Mesenchymal stem cell (in vitro differentiated cells and primary cell): ENCODE results near the gene DHCR24.

Experiments used
- DNase-seq: peaks from one replicate; pipeline ENCODE4 v3.0.0-alpha.2; 2013
- H2AFZ ChIP-seq: one replicate; pipeline ENCODE4 v1.6.1; 2013; ENCODE audit warnings: low read depth, mild to moderate bottlenecking, control low read depth, inconsistent platforms, low read length, moderate library complexity
- H2AK5ac ChIP-seq: 2 replicates; pipeline ENCODE4 v1.6.1; 2013; ENCODE audit warnings: low read length, moderate library complexity, mild to moderate bottlenecking, inconsistent platforms; ENCODE audit not compliant: severe bottlenecking
- H2BK120ac ChIP-seq: one replicate; pipeline ENCODE4 v1.6.1; 2013; ENCODE audit warnings: low read depth, mild to moderate bottlenecking, inconsistent platforms, low read length, moderate library complexity
- H2BK12ac ChIP-seq, 2 experiments: one replicate each; pipeline ENCODE4 v1.6.1; 2013; ENCODE audit warnings: inconsistent platforms in 2 of 2, low read length in 2 of 2, mild to moderate bottlenecking in 2 of 2, moderate library complexity in 2 of 2, control low read depth in 1 of 2
- H2BK15ac ChIP-seq: one replicate; pipeline ENCODE4 v1.6.1; 2013; ENCODE audit warnings: mild to moderate bottlenecking, low read depth, inconsistent platforms; ENCODE audit not compliant: poor library complexity, severe bottlenecking
- H2BK5ac ChIP-seq: 2 replicates; pipeline ENCODE4 v1.6.1; 2013; ENCODE audit warnings: low read depth, mild to moderate bottlenecking, low read length, control low read depth, inconsistent platforms; ENCODE audit not compliant: poor library complexity, severe bottlenecking
- H3K14ac ChIP-seq, 2 experiments: one replicate each; pipeline ENCODE4 v1.6.1; 2013; ENCODE audit warnings: inconsistent platforms in 2 of 2, low read length in 2 of 2, control low read depth in 1 of 2, mild to moderate bottlenecking in 1 of 2, moderate library complexity in 1 of 2
- H3K18ac ChIP-seq, 2 experiments: one replicate each; pipeline ENCODE4 v1.6.1; 2013; ENCODE audit warnings: inconsistent platforms in 2 of 2, low read length in 2 of 2, control low read depth in 1 of 2, low read depth in 1 of 2, mild to moderate bottlenecking in 1 of 2
- H3K23ac ChIP-seq, 2 experiments: one replicate each; pipeline ENCODE4 v1.6.1; 2013; ENCODE audit warnings: inconsistent platforms in 2 of 2, low read length in 2 of 2, mild to moderate bottlenecking in 2 of 2, moderate library complexity in 2 of 2, control low read depth in 1 of 2
- H3K27ac ChIP-seq: 2 replicates; pipeline ENCODE4 v1.5.1; 2013; ENCODE audit warnings: mild to moderate bottlenecking, moderate library complexity, low read length, control low read depth, inconsistent platforms; ENCODE audit not compliant: poor library complexity, severe bottlenecking
- H3K27me3 ChIP-seq, 2 experiments: 2 replicates each; pipeline versions ENCODE4 v1.6.1 to v1.7.0; 2013; ENCODE audit warnings: low read length in 2 of 2, mild to moderate bottlenecking in 2 of 2, moderate library complexity in 2 of 2, control low read depth in 1 of 2, inconsistent platforms in 1 of 2; ENCODE audit not compliant: control insufficient read depth in 1 of 2, insufficient read depth in 1 of 2
- H3K36me3 ChIP-seq, 2 experiments: 2 replicates each; pipeline versions ENCODE4 v1.6.1 to v1.7.0; 2013; ENCODE audit warnings: low read length in 2 of 2, control low read depth in 1 of 2, inconsistent platforms in 1 of 2, low read depth in 1 of 2, mild to moderate bottlenecking in 1 of 2; ENCODE audit not compliant: insufficient read depth in 2 of 2, control insufficient read depth in 1 of 2
- H3K4ac ChIP-seq, 2 experiments: one replicate each; pipeline ENCODE4 v1.6.1; 2013; ENCODE audit warnings: inconsistent platforms in 2 of 2, low read length in 2 of 2, mild to moderate bottlenecking in 2 of 2, moderate library complexity in 2 of 2, control low read depth in 1 of 2, low read depth in 1 of 2
- H3K4me1 ChIP-seq: 2 replicates; pipeline ENCODE4 v1.6.1; 2013; ENCODE audit warnings: low read depth, low read length, control low read depth; ENCODE audit not compliant: control insufficient read depth, insufficient read depth
- H3K4me2 ChIP-seq: 2 replicates; pipeline ENCODE4 v1.6.1; 2013; ENCODE audit warnings: low read length, mild to moderate bottlenecking, inconsistent platforms; ENCODE audit not compliant: poor library complexity, severe bottlenecking
- H3K4me3 ChIP-seq, 2 experiments: 2 replicates each; pipeline versions ENCODE4 v1.5.1 to v1.7.0; 2013; ENCODE audit warnings: low read length in 2 of 2, mild to moderate bottlenecking in 2 of 2, control low read depth in 1 of 2, low read depth in 1 of 2; ENCODE audit not compliant: insufficient read depth in 1 of 2
- H3K79me1 ChIP-seq: replicated peaks from 2 replicates; pipeline ENCODE4 v1.6.1; 2013; ENCODE audit warnings: mild to moderate bottlenecking, control low read depth, low read length, inconsistent platforms; ENCODE audit not compliant: poor library complexity, severe bottlenecking
- H3K9ac ChIP-seq: 2 replicates; pipeline ENCODE4 v1.7.0; 2013; ENCODE audit warnings: mild to moderate bottlenecking, low read length, moderate library complexity
- H3K9me3 ChIP-seq: 2 replicates; pipeline ENCODE4 v1.7.0; 2013; ENCODE audit warnings: mild to moderate bottlenecking, low read length; ENCODE audit not compliant: control insufficient read depth
- H4K8ac ChIP-seq: one replicate; pipeline ENCODE4 v1.6.1; 2013; ENCODE audit warnings: inconsistent platforms, mild to moderate bottlenecking, low read length, moderate library complexity
- H4K91ac ChIP-seq: one replicate; pipeline ENCODE4 v1.6.1; 2013; ENCODE audit warnings: mild to moderate bottlenecking, low read length, inconsistent platforms
- WGBS: methylation state at CpG from one replicate; pipeline ENCODE4 v1.1.7; 2013; ENCODE audit warnings: mixed read lengths; 5-methylcytosine and 5-hydroxymethylcytosine counted together

Gene DHCR24

GRCh38 chr1:54819733-54820132, 67.3 kb downstream of the DHCR24 start:
- Histone ChIP-seq H4K91ac (no peak overlapping the region), H3K18ac (no peak overlapping the region), H2AK5ac (no peak overlapping the region), H3K27me3 (peaks cover 1 to 17% of the 10 kb centered on the region in 2 experiments), H3K9me3 (peaks cover 13% of the 10 kb centered on the region), H3K4me3 (no peak overlapping the region), H3K9ac (no peak overlapping the region), H3K4me2 (no peak overlapping the region), H4K8ac (no peak overlapping the region), H3K4ac (no peak overlapping the region), H2AFZ (no peak overlapping the region), H3K14ac (no peak overlapping the region), H3K36me3 (no peaks in the 10 kb centered on the region), H3K27ac (no peak overlapping the region), H2BK12ac (no peak overlapping the region), H3K79me1 (no peaks in the 10 kb centered on the region), H3K4me1 (no peaks in the 10 kb centered on the region), H2BK15ac (no peak overlapping the region), H3K23ac (no peak overlapping the region), H2BK5ac (no peak overlapping the region), H2BK120ac (no peak overlapping the region)
- DNase-seq: no peak

GRCh38 chr1:54819195-54819536, 67.8 kb downstream of the DHCR24 start:
- Histone ChIP-seq H3K79me1 (no peaks in the 10 kb centered on the region), H3K23ac (no peak overlapping the region), H3K4me3 (no peak overlapping the region), H3K9me3 (peaks cover 7% of the 10 kb centered on the region), H3K27ac (no peak overlapping the region), H3K9ac (no peak overlapping the region), H3K4ac (no peak overlapping the region), H2AFZ (no peak overlapping the region), H3K27me3 (peaks cover 4 to 17% of the 10 kb centered on the region in 2 experiments), H3K4me2 (no peak overlapping the region), H2BK120ac (no peak overlapping the region), H3K14ac (no peak overlapping the region), H4K91ac (no peak overlapping the region), H3K4me1 (peaks cover under 1% of the 10 kb centered on the region), H2BK12ac (no peak overlapping the region), H4K8ac (no peak overlapping the region), H3K18ac (no peak overlapping the region), H3K36me3 (no peaks in the 10 kb centered on the region), H2BK5ac (no peak overlapping the region), H2BK15ac (no peak overlapping the region), H2AK5ac (no peak overlapping the region)
- WGBS: 83% methylated on average over 2 of the region's 4 CpGs
- no peak for DNase-seq

GRCh38 chr1:54818461-54819194, 68.4 kb downstream of the DHCR24 start:
- Histone ChIP-seq H3K18ac (no peak overlapping the region), H3K4me2 (no peak overlapping the region), H3K36me3 (no peaks in the 10 kb centered on the region), H3K27ac (no peak overlapping the region), H3K9ac (no peak overlapping the region), H2AFZ (no peak overlapping the region), H4K91ac (no peak overlapping the region), H2BK15ac (no peak overlapping the region), H4K8ac (no peak overlapping the region), H3K4me3 (no peak overlapping the region), H3K4me1 (peaks cover 5% of the 10 kb centered on the region), H3K14ac (no peak overlapping the region), H2BK120ac (no peak overlapping the region), H2AK5ac (no peak overlapping the region), H2BK12ac (no peak overlapping the region), H3K23ac (no peak overlapping the region), H3K27me3 (peaks cover 4 to 17% of the 10 kb centered on the region in 2 experiments), H3K79me1 (no peaks in the 10 kb centered on the region), H2BK5ac (no peak overlapping the region), H3K9me3 (peaks cover 3% of the 10 kb centered on the region), H3K4ac (no peak overlapping the region)
- DNase-seq: no peak
- WGBS: 68% methylated on average over 4 of the region's 5 CpGs

- H3K27me3 ChIP-seq: peaks cover 4 to 23% of the 10 kb centered on the region in 2 experiments
- H3K4me2 ChIP-seq: no peak overlapping the region
- H2BK120ac ChIP-seq: no peak overlapping the region
- H2BK15ac ChIP-seq: no peak overlapping the region
- H2BK12ac ChIP-seq: no peak overlapping the region
- no peak overlapping the region for H3K18ac ChIP-seq
- no peaks in the 10 kb centered on the region for H3K9me3 ChIP-seq
- H4K91ac ChIP-seq: no peak overlapping the region
- H3K4ac ChIP-seq: no peak overlapping the region
- no peak for DNase-seq
- H2AFZ ChIP-seq: no peak overlapping the region
- H3K9ac ChIP-seq: no peak overlapping the region
- WGBS: 90% methylated on average over 13 of the region's 13 CpGs
- no peak overlapping the region for H3K27ac ChIP-seq
- H3K4me1 ChIP-seq: peaks cover 8% of the 10 kb centered on the region
- no peak overlapping the region for H3K4me3 ChIP-seq
- H2AK5ac ChIP-seq: no peak overlapping the region
- no peak overlapping the region for H3K23ac ChIP-seq
- no peak overlapping the region for H4K8ac ChIP-seq
- no peaks in the 10 kb centered on the region for H3K36me3 ChIP-seq
- H3K14ac ChIP-seq: no peak overlapping the region
- no peak overlapping the region for H2BK5ac ChIP-seq
- H3K79me1 ChIP-seq: no peaks in the 10 kb centered on the region
These were observed 70.0 kb downstream of the DHCR24 start for GRCh38 chr1:54816951-54817350.
